ENCODE results near the gene PPP2R2B. TPM values are rescaled to one million over a fixed set of nuclear protein-coding genes. Genes with fewer than 3 reads are reported as not detected.

PPP2R2B gene
- total RNA-seq, 4 donors from 2014 or later = 1.2 to 2.9 (median 1.9) TPM

GRCh38 chr5:146866263-146866662 is 12.3 kb downstream of the PPP2R2B start:
- no peak for TF ChIP-seq CTCF (IDR thresholded peaks at IDR 0.05)
- no peak for TF ChIP-seq POLR2A (IDR thresholded peaks at IDR 0.05)
- H3K27ac ChIP-seq = no peak overlapping the region

GRCh38 chr5:146862641-146863040 is 15.9 kb downstream of the PPP2R2B start:
- Histone ChIP-seq H3K27me3 (no peaks in the 10 kb centered on the region), H3K4me3 (no peak overlapping the region), H3K9me3 (no peaks in the 10 kb centered on the region), H3K27ac (no peak overlapping the region), H3K36me3 (no peaks in the 10 kb centered on the region), H3K4me1 (no peaks in the 10 kb centered on the region)
- DNase-seq = no peak
- TF ChIP-seq POLR2A (IDR thresholded peaks at IDR 0.05) (no peak), CTCF (IDR thresholded peaks at IDR 0.05) (no peak)

More at GRCh38 chr5:146866263-146866662, 12.3 kb downstream of the PPP2R2B start:
- Histone ChIP-seq H3K9me3 (no peaks in the 10 kb centered on the region), H3K4me1 (no peaks in the 10 kb centered on the region), H3K27me3 (no peaks in the 10 kb centered on the region), H3K4me3 (no peak overlapping the region), H3K36me3 (no peaks in the 10 kb centered on the region)
- no peak for DNase-seq

GRCh38 chr5:146860213-146860893 is 18.2 kb downstream of the PPP2R2B start:
- Histone ChIP-seq H3K27me3 (no peaks in the 10 kb centered on the region), H3K4me3 (no peak overlapping the region), H3K27ac (no peak overlapping the region), H3K4me1 (no peaks in the 10 kb centered on the region), H3K9me3 (no peaks in the 10 kb centered on the region), H3K36me3 (no peaks in the 10 kb centered on the region)
- no peak for TF ChIP-seq CTCF (IDR thresholded peaks at IDR 0.05)
- no peak for DNase-seq

- no peak for DNase-seq
- TF ChIP-seq POLR2A (IDR thresholded peaks at IDR 0.05) = no peak
- TF ChIP-seq CTCF (IDR thresholded peaks at IDR 0.05) = no peak
These were observed 26.5 kb downstream of the PPP2R2B start for GRCh38 chr5:146852089-146852488.

GRCh38 chr5:146851133-146851532 is 27.4 kb downstream of the PPP2R2B start:
- no peaks in the 10 kb centered on the region for H3K9me3 ChIP-seq
- no peaks in the 10 kb centered on the region for H3K36me3 ChIP-seq
- H3K27me3 ChIP-seq = no peaks in the 10 kb centered on the region
- H3K27ac ChIP-seq = no peak overlapping the region
- no peak for DNase-seq
- no peak overlapping the region for H3K4me3 ChIP-seq
- TF ChIP-seq POLR2A (IDR thresholded peaks at IDR 0.05) (no peak), CTCF (IDR thresholded peaks at IDR 0.05) (no peak)
- no peaks in the 10 kb centered on the region for H3K4me1 ChIP-seq

More at GRCh38 chr5:146852089-146852488, 26.5 kb downstream of the PPP2R2B start:
- Histone ChIP-seq H3K4me3 (no peak overlapping the region), H3K9me3 (no peaks in the 10 kb centered on the region), H3K27me3 (no peaks in the 10 kb centered on the region), H3K27ac (no peak overlapping the region), H3K36me3 (no peaks in the 10 kb centered on the region), H3K4me1 (no peaks in the 10 kb centered on the region)

Measured in Peyer's patch (tissue), 4 donors.